ENCODE results near the gene CAV3.

CAV3 gene

DNA sequence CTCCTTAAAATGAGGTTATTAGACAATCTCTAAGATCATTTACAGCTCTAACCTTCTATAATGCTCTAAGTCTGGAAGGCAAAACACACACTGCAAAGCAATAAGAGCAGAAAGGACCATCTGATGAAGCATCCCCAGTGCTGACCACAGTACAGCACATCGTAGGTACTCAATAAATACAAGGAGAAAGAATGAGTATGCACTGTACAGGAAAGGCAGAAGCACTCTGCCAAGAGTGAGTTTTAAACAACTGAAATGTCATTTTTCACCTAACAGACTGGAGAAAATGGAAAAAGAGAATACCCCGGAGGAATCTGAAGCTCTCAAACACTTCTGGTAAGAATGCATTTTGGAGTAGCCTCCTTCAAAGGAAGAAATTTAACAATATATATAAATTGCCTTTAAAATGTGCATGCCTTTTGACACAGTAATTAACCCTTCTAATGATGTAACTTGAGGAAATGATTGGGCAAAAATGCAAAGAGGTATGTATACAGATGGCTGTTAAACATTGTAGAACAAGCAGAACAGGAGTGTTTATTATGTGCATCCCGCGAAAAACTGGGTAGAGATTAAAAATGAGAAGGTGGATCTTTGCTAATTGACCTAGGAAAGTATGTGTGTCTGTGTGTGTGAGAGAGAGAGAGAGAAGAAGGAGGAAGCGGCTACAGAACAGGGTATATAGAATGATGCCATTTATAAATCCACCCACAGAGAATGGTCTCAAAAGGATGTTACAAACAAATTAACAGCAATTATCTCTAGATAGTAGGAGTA is 43.8 kb downstream of the CAV3 start:
- TF ChIP-seq POLR2A (IDR thresholded peaks at IDR 0.05; ENCODE audit: low read depth, low read length), result no peak
- DNase-seq (ENCODE audit: insufficient read length, low spot score) (no peak), FAIRE-seq (no peak)

DNA sequence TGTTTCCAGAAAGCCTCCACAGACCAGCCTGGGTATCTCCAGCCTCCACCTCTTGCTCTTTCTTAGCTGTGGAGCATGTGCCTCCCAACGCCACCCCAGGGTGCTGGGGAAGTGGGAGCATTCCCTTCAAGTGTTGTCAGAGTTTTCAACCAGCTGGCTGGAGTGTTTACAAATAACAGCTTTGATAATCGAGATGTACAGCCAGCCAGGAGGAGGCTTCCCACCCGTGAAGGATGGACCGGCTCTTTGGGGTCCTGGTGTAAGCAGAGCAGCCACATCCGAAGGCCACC is 44.3 kb downstream of the CAV3 start:
- no peak for FAIRE-seq
- TF ChIP-seq POLR2A (IDR thresholded peaks at IDR 0.05; ENCODE audit: low read depth, low read length), result no peak

DNA sequence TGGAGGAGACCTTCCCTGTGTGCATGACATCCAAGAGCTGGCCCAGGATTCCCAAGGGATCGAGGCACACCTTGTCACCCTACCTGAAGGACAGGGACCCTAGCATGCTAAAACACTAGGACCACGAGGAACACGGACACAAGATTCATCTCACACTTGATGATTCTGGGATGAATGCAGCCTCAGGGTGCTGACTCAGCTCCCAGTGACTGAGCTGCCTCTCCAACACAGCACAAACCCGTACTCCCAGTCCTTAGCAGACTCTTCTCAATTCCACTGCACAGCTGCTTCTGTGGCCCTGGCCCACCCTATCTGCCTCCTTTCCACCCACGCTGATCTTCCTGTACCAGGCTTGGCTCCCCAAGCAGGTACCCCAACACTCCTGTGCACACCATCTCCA is 44.9 kb downstream of the CAV3 start:
- TF ChIP-seq POLR2A (IDR thresholded peaks at IDR 0.05; ENCODE audit: low read depth, low read length), result no peak
- FAIRE-seq (no peak), DNase-seq (ENCODE audit: insufficient read length, low spot score) (no peak)

More for the DNA sequence above, 44.3 kb downstream of the CAV3 start:
- no peak for DNase-seq (ENCODE audit: insufficient read length, low spot score)

DNA sequence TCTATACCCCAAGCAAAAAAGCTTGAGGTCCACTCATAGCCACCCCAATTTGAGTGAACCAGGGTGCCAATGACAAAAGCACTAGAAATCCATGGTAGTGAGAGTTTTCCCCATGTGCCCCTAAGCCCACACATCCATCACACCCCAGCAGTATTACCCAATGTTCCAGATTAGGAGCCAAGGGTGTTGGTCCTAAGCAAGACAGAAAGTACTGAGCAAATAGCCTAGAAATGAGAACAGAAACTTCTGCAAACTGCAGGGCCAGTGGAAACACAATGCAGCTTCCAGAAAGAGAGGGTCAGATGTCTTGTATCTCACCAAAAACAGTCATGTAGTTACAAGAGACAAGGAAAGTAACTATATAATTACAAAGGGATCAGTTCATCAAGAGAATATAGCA is 46.7 kb downstream of the CAV3 start:
- no peak for TF ChIP-seq POLR2A (IDR thresholded peaks at IDR 0.05; ENCODE audit: low read depth, low read length)
- no peak for FAIRE-seq

DNA sequence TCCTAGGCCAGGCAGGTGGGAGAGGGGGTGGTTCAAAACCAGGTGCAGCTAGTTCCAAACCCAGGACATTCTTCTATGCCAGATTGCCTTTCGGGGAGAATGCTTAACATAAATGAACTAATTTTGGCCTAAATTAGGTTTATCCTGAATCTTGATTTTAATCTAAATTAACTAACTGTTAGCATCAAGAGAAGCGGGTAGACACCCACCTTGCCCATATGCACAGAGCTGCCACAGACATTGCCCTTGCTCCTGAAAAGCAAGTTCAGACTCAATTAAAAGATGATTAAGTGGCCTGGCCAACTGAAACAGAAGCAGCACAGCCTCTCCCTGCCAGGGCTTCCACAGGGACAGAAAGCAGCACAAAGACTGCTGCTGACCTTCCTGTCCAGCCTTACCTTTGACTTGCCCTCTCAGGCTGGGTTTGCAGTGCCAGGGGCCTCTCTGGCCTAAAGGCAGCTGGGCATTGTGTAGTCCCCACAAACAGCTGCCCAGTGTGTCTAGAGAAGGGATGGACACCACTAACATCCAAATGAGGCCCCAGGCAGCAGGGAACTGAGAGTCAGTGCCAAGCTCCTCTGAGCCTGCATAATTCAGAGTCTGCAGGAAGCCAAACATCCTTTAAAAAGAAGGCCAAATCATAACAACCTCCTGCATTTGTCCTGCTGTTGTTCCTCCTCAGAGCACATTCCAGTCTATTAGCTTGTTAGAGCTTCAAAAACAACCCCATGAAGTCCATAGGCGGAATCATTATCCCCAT is 51.3 kb downstream of the CAV3 start:
- FAIRE-seq, result no peak
- no peak for DNase-seq (ENCODE audit: insufficient read length, low spot score)
- no peak for TF ChIP-seq POLR2A (IDR thresholded peaks at IDR 0.05; ENCODE audit: low read depth, low read length)

More for the DNA sequence above, 46.7 kb downstream of the CAV3 start:
- no peak for DNase-seq (ENCODE audit: insufficient read length, low spot score)

DNA sequence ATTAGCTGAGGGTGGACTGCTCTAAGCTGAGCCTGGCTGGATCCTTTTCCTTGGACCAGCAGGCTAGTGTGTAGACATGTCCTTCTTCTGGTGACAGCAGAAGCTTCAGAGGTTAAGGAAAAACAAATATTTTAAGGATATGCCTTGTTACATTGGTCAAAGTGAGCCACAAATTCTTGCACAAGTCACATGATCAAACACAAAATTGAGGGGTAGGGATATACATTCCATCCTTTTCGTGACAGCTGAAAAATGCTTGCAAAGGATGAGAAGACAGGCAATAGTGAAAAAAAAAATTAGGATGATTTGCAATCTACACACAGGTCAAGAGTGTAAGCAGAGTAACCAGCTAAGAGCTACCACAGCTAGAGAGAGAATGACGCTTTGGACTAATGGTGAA is 56.9 kb downstream of the CAV3 start:
- DNase-seq (ENCODE audit: insufficient read length, low spot score) (no peak), FAIRE-seq (no peak)
- TF ChIP-seq POLR2A (IDR thresholded peaks at IDR 0.05; ENCODE audit: low read depth, low read length), result no peak

DNA sequence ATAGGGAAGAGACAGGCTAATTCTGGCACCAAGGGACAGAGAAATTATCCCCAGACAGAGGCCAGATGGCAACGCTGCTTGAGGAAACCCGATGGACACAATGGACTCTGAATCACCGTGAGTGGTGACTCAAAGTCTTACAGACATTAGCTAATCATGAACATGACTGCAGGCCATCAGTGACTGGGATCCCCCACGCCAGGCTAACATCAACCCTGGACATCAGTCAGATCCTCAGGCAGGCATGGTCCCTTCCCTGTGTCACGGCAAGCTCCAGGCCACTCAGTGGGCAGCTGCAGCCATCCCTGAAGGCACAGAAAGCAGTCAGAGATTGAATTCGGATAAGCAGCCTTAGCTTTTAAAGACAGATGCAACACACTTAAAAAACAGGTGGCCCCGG is 59.6 kb downstream of the CAV3 start:
- DNase-seq (ENCODE audit: insufficient read length, low spot score) (peak; percentile 51), FAIRE-seq (peak; percentile 83)

DNA sequence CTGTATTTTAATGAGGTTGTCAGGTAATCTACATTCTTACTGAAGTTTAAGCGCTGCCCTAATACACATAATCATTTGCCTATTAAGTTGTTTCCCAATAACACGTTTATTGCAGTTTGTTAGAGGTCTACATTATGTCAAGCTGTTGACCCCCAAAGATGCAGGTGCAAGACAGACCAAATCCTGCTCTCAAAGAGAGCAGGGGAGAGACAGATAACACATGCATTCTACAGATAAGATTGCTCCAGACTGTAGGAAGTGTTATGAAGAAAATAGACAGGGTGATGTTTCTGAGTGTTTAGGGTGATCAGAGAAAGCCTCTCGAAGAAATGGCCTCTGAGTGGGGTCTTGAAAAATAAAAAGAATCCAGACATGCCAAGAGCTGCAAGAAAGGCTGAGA is 60.6 kb downstream of the CAV3 start:
- FAIRE-seq, result no peak
- no peak for TF ChIP-seq POLR2A (IDR thresholded peaks at IDR 0.05; ENCODE audit: low read depth, low read length)
- DNase-seq (ENCODE audit: insufficient read length, low spot score), result no peak

More for the DNA sequence above, 59.6 kb downstream of the CAV3 start:
- TF ChIP-seq POLR2A (IDR thresholded peaks at IDR 0.05; ENCODE audit: low read depth, low read length), result no peak
